Dedifferentiated amniotic fluid mesenchymal stem cell (primary cell): ENCODE data around the gene CCT8.
"Not testable (repeated sequence)": the region's sequence is repeated elsewhere in the genome, so short reads cannot be mapped to it uniquely, and the experiment has no call there.

Experiments used
- DNase-seq: peaks from one replicate; pipeline ENCODE4 v3.0.0-alpha.2; 2016; ENCODE audit errors: extremely low spot score

Gene CCT8

DNA sequence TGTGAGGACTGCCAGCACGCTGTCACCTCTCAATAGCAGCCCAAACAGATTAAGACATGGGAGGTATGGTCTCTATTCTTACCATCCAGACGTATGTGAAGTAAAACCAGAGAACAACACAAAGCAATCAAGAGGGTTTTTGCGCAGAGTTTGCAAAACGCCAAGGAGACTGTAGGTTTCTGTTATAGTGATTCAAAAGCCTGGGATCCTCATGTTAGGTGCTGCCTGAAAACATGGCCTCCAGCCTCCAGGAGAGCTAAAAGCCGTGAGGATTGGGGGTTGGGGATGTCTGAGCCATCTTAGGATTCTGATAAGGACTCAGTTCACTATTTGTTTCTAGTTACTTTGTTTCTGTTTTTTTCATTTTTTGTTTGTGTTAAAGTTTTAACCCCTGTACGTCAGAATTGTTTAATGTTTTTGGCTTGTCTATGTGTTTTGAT lies 4.2 kb upstream of the CCT8 start:
- DNase-seq: no peak

DNA sequence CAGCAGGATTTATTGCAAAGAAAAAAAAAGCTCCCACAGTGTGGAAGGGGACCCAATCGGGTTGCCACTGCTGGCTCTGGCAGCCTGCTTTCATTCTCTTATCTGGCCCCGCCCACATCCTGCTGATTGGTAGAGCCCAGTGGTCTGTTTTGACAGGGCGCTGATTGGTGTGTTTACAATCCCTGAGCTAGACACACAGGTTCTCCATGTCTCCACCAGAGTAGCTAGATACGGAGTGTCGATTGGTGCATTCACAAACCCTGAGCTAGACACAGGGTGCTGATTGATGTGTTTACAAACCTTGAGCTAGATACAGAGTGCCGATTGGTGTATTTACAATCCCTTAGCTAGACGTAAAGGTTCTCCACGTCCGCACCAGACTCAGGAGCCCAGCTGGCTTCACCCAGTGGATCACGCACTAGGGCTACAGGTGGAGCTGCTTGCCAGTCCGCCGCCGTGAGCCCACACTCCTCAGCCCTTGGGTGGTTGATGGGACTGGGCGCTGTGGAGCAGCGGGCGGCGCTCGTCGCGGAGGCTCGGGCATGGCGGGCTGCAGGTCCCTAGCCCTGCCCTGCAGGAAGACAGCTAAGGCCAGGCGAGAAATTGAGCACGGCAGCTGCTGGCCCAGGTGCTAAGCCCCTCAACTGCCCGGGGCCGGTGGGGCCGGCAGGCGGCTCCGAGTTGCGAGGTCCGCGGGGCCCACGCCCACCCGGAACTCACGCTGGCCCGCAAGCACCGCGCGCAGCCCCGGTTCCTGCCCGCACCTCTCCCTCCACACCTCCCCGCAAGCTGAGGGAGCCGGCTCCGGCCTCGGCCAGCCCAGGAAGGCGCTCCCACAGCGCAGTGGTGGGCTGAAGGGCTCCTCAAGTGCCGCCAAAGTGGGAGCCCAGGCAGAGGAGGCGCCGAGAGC lies 3.5 kb upstream of the CCT8 start:
- not testable (repeated sequence) for DNase-seq

DNA sequence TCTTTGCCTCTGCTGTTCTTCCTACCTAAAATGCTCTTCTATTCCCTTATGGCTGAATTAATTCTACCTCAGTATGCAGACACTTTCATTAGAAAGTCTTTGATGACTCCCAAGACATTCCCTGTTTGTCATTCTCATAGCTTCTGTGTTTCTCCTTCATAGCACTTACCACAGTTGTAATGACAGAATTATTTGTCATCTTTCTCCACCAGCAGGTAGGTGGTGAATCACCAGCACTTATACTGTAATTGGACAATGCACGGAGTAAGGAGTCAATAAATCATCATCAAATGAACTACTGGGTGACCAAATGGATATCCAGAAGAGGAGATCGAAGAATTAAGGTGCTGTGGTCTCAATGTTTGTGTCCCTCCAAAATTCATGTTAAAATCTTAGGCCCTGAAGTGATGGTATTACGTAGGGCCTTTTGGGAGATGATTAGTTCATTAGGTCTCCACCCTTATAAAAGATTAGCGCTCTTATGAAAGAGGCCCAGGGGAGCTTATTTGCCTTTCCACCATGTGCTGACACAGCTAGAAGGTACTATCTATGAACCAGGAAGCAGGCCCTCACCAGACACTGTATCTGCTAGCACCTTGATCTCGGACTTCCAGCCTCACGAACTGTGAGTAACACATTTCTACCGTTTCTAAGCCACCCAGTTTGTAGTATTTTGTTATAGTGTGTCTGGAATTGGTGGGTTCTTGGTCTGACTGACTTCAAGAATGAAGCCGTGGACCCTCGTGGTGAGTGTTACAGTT lies 2.4 kb upstream of the CCT8 start:
- DNase-seq: no peak

DNA sequence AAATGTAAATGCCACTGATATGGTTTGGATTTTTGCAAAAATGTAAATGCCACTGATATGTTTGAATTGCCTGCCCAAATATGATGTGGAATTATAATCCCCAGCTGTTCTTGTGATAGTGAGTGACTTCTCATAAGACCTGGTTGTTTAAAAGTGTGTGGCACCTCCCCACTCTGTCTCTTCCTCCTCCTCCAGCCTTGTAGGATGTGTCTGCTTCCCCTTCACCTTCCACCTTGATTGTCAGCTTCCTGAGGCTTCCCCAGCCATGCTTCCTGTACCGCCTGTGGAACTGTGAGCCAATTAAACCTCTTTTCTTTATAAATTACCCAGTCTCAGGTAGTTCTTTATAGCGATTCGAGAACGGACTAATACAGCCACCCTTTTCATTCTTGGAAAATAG lies 1.3 kb upstream of the CCT8 start:
- DNase-seq: no peak

DNA sequence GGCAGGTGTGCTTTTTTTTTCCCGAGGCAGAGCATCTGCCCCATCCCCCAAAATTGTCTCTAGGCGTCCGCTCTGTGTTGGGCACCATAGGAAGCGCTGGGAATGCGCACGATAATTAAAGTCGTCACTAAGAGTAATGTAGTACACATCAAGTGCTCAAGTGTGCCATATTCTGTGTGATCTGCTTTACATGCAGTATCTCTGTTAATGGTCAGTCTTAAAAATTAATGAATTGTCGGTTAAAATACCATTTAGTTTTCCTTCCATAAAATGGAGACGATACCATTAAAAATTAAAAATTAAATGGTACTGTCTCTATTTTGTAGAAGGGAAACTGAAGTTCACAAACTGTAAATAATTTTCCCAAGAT lies 544 bp upstream of the CCT8 start:
- no peak for DNase-seq

DNA sequence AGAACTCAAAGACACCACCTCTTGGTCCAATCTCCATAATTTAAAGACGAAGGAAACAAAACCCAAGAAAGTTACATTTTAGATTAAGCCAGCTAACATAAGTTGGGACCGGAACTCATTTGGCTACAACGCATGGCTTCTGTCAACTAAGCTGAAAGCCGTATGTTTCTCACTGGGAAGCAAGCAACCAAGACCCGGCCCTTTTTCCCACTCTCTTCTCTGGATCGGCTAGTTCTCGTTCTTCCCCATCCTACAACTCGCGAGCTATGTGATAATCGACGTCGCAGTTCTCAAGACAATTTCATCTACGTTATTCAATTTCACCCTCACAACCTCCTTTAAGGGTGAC lies 601 bp downstream of the CCT8 start:
- peak; percentile 54 for DNase-seq

DNA sequence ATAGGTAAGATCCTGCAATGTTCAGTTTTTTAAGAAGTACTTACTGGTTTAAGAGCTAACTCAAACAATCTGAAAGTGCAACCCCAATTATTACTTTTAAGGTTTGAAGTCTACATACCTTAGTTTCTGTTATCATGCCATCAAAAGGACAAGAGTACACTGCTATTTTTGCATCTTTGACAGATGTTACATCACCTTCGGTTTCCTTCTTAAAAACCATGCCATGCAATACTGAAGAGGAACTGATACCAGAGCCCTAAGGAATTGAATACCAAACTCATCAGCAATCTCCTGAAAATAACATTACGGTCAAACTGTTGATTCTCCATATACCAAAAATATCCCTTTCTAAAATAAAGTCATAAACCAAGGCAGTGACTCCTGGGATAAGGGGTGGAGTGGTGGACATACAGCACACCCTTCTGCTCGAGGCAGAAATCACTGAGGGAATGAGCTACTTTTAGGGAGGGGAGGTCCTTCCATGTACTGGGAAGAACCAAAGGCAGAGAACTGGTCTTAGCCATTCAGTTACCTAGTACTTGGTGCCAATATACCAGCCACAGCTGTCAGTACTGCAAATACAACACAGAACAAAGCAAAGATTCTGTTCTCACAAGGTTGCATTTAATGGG lies 8.5 kb downstream of the CCT8 start:
- no peak for DNase-seq

DNA sequence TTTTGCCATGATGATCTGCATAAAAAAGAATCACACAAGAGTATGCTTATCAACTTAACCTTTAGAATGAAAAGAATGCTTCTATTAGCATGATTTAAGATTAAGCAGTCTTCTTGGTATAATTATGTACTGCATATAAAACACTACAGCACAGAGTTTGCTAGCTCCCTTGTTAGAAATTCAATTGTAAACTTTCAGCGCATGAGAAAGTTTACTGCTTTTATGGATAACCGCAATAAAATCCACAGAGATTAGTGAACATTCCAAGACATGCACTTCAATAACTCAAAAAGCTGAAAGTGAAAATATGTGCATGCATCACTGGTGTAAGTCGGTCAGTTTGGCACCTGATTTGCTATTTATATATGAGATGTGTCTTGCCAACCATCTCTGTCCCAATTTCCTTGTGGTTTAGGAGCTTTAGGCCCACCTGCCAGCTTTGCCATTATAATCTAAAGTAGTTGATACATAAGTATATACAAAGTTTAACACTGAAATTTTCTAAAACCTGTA lies 16.9 kb downstream of the CCT8 start:
- DNase-seq: no peak

DNA sequence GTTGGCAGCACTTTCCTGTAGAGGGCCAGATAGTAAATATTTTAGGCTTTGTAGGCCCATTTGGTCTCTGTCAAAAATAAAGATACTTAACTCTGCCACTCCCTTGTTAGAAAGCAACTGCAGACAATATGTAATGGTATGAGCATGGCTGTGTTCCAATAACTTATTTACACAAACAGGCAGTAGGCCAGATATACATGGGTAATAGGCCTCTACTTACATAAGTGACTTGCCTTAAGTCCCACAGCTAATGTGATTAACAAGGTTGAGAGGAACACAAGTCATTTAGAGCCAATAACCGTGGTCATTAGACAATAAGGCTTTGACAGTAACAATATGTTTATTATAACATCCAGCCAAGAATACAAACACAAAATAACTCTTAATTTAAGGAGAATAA lies 17.4 kb downstream of the CCT8 start:
- no peak for DNase-seq

DNA sequence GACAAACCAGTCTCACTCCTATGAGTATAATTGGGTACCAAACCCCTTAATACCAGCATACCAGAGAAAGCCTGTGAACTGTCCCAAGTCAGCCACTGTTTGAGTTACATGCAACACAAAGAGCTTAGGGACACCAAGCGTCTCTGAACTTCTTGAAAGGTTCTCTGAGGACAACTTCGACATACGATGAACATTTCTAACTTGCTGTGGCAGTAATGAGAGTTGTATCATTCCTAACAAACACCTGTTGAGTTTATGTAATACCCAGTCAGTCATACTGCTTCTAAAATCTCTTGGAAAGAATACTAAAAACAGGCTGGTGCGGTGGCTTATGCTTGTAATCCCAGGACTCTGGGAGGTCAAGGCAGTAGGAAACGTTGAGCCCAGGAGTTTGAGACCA lies 18.4 kb downstream of the CCT8 start:
- DNase-seq: no peak

DNA sequence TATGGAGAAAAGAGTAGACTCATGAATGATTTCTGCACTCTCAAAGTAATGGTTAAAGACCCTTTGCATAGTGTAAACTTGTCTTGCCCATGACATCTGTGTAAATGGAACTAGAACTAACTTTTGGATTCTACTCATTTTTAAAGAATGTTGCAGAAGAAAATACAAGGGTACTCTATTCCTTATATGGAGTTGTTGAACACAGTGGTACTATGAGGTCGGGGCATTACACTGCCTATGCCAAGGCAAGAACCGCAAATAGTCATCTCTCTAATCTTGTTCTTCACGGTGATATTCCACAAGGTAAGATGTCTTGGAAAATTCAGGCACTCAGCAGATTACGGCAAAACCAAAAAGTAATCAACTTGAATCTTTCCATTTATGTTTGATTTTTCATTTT lies 19.8 kb downstream of the CCT8 start:
- DNase-seq: no peak

DNA sequence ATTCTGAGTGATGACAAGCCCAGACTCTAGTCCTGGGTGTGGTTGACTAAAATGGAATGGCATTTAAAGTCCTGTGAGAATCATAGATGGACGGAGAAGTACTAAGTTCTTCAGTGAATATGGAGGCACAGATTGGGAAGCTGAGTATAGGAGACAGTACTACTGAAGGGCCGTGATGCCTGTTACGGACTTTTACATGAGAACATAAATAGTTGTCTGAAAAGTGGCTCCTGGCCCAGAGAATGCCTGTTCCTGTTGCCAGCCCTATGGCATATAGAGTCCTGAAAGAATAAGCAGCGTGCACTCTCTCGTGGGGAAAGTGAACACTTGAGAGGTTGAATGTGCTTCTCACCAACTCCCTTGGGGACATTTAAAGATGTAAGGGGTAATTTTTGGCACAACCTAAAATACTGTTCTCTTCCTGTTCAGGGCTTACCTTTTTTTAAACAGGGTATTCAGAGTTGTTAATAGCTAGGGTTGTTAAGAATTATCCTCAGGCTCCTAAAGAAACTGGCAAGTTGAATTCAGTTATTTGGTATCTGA lies 20.4 kb downstream of the CCT8 start:
- no peak for DNase-seq

DNA sequence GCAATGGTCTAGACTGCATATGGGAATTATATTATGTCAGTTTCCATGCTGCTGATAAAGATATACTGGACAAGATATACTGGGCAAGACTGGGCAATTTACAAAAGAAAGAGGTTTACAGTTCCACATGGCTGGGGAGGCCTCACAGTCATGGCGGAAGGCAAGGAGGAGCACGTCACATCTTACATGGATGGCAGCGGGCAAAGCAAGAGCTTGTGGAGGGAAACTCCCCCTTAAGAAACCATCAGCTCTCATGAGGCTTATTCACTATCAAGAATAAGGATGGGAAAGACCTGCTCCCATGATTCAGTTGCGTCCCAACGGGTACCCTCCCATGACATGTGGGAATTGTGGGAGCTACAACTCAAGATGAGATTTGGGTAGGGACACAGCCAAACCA lies 21.2 kb downstream of the CCT8 start:
- DNase-seq: no peak

DNA sequence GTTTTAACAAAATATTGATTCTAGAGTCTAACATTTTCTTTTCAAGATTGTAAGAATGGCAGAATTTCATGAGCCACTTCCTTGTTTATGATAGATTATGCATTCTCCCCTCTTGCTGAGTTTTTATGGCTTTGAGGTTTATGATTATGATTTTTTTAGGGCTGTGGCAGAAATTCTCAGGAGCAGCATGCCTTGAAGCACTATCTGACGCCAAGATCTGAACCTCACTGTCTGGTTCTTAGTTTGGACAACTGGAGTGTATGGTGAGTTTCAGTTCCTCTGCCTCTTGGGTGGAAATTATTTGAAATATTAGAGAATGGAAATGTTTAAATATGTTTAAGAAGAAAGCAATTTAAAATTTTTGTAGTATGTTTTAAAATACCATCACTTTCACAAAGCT lies 38.8 kb downstream of the CCT8 start:
- DNase-seq: no peak

DNA sequence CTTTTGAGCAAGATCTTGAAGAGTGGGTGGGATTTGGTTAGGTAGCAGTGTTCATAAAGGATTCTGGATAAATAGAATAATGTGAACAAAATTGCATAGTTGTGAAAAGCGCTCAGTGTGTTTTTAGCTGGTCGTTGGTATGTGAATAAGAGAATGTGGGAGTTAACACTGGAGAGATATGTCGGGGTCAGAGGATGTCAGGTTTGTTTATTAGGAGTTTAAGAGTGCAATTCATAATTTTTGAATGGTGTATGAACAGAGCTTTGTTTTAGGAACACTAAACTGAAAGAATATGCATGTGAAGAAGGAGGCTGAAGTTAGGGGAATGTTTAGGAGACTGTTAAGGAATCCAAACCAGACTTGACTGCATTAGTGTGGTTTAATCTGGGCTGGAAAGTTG lies 39.6 kb downstream of the CCT8 start:
- DNase-seq: no peak

DNA sequence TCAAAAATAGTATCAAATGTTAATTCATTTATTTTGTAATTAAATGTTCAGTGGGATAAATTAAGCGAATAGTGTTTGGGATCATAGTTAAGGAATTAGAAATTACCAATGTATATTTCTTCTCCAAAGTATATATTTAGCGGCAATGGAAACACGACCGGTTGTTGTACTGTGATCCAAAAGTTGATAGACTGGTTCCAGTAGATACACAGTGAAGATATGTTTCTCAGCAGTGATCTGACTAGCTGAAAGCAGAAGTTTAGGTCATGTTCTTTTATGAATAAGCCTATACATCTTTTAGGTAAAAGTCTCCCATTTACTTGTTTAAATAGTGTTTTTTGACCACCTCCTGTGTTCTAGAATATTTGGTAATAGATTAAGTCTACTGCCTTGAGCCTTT lies 40.1 kb downstream of the CCT8 start:
- DNase-seq: no peak

DNA sequence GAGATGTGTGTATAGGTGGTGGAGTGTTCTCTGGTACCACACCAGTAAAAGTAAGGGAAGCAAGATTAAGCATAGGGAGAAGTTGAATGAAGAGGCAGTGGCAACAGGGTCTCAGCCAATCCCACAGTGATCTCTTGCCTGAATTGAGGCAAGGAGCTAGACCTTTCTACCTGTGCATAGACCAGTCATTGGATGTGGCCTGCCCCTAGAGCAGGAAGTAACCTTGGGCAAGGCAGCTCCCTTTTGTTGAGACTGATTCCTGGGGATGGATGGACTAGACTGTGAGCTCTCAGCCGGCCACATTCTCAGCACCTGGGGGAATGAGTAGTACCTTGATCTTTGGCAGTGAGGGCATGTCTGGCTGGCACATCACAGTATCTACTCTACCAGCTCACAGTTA lies 42.5 kb downstream of the CCT8 start:
- DNase-seq: no peak

DNA sequence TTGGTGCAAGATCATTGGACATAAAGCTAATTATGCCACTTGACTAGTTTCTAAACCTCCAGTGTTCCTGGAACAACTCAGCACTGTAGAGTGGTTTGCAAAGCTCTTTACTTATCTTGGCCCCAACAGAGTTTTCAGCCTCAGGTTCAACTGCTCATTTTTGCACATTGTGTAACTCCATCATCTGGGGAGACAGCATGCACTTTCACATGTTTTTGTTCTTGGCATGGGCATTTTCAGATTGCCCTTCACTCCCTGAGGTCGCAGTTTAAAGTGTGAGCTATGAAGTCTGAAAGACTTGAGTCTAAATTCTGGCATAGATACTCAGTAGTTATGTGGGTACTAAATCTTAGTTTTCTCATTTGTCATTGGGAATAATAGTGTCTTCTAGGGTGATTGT lies 43.9 kb downstream of the CCT8 start:
- no peak for DNase-seq

DNA sequence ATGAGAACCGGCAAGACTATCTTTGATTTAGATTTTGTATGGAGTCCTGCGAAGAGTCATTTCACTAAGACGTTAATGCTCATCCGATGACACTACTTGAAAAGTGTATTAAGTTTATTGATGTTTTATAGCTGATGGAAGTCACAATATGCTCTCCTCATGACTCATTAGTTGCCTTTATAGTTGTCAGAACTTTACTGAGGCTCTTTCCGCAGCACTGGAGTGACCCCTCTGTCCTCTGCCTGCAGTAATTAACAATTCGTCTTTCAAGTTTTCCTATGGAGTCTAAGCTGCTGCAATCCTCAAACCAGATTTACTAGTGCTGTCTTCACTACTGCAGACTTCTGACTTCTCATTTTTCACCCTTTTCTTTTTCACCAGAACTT lies 48.1 kb downstream of the CCT8 start:
- no peak for DNase-seq

DNA sequence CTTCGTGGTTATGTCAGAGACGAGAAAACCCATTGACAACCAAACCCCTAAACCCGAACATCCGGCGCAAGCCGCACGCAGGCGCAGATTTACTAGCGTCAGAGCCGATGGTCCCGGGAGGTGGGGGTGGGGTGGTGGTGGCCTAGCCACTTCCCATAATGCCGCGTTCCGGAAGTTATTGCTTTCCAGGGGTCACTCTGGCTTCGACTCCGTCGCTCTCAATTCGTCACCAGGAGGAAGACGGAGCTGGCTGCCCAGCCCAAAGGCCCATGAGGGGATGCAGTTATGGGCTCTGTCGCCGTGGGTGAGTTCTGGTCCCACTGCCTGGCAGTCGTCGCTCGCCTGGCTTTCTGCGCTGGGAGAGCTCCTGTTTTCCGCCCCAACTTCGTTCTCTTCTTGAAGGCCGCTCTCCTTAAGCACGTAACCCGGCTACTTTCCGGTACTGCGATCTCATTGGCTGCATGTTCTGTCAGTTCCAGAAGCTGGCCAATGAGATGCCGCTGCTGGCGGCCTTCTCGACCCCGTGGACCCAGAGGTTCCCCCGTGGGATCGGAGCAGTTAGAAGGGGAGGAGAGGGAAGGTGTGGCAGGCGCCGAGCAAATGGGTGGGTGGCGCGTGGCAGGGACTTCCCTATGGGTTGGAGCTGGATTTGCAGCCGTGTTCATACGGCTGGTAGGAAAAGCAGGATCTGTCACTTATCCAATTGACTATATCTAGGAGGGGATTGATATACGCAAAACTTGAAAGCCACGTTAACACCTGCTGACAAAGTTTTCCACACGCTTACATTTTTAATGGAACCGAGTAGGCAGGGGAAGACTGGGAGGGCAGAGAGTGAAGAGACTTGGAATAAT lies 48.7 kb downstream of the CCT8 start, which contains the start of gene USP16:
USP16 (plus strand) TSS at position 195 of the 854 bp plus-strand sequence. CDS start 3,246 bp downstream, outside the sequence.
- DNase-seq: peak; percentile 97

DNA sequence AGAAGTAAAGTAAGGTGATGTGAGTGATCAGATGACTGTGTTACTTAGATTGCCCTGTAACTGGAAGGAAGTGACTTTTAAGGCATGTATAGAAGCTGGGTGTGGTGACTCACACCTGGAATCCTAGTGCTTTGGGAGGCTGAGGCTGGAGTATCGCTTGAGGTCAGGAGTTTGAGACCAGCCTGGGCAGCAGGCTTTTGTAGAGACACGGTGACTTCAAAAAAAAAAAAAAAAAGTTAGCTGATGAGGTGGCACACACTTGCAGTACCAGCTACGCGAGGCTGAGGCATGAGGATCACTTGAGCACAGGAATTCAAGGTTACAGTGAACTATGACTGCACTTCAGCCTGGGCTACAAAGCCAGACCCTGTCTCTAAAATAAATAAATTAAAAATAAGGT lies 51.3 kb downstream of the CCT8 start:
- no peak for DNase-seq
